ENCODE measurements around the gene MACROD2.

DNA sequence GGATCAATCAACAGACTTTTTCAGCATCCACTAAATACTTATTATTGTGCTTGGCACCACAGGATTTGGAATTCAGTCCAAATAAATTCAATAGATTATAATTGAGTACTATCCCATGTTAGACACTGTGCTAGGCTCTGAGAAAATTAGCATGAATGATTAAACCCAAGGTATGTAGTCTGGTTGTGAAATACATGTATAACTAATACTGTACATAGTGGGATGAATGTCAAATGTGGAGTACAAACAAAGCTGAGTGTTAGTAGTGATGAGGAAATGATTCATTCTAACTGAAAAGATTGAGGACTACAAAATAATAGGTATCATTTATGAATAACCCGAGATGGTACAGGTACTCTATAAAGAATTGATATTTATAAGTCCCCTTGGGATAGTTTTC, 454.0 kb downstream of the MACROD2 start:
- no peak for TF ChIP-seq TCF4 (CRISPR knock-in tag; IDR thresholded peaks at IDR 0.05; ENCODE audit: borderline replicate concordance)
- TF ChIP-seq, protein P1, sequence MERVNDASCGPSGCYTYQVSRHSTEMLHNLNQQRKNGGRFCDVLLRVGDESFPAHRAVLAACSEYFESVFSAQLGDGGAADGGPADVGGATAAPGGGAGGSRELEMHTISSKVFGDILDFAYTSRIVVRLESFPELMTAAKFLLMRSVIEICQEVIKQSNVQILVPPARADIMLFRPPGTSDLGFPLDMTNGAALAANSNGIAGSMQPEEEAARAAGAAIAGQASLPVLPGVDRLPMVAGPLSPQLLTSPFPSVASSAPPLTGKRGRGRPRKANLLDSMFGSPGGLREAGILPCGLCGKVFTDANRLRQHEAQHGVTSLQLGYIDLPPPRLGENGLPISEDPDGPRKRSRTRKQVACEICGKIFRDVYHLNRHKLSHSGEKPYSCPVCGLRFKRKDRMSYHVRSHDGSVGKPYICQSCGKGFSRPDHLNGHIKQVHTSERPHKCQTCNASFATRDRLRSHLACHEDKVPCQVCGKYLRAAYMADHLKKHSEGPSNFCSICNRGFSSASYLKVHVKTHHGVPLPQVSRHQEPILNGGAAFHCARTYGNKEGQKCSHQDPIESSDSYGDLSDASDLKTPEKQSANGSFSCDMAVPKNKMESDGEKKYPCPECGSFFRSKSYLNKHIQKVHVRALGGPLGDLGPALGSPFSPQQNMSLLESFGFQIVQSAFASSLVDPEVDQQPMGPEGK (CRISPR knock-in tag; IDR thresholded peaks at IDR 0.05; ENCODE audit: borderline replicate concordance): no peak
- TF ChIP-seq, protein P2, sequence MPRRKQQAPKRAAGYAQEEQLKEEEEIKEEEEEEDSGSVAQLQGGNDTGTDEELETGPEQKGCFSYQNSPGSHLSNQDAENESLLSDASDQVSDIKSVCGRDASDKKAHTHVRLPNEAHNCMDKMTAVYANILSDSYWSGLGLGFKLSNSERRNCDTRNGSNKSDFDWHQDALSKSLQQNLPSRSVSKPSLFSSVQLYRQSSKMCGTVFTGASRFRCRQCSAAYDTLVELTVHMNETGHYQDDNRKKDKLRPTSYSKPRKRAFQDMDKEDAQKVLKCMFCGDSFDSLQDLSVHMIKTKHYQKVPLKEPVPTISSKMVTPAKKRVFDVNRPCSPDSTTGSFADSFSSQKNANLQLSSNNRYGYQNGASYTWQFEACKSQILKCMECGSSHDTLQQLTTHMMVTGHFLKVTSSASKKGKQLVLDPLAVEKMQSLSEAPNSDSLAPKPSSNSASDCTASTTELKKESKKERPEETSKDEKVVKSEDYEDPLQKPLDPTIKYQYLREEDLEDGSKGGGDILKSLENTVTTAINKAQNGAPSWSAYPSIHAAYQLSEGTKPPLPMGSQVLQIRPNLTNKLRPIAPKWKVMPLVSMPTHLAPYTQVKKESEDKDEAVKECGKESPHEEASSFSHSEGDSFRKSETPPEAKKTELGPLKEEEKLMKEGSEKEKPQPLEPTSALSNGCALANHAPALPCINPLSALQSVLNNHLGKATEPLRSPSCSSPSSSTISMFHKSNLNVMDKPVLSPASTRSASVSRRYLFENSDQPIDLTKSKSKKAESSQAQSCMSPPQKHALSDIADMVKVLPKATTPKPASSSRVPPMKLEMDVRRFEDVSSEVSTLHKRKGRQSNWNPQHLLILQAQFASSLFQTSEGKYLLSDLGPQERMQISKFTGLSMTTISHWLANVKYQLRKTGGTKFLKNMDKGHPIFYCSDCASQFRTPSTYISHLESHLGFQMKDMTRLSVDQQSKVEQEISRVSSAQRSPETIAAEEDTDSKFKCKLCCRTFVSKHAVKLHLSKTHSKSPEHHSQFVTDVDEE (CRISPR knock-in tag; IDR thresholded peaks at IDR 0.05): no peak
- no peak for TF ChIP-seq ARNTL (CRISPR knock-in tag; IDR thresholded peaks at IDR 0.05; ENCODE audit: borderline replicate concordance, low read depth)
- TF ChIP-seq TOX (CRISPR knock-in tag; IDR thresholded peaks at IDR 0.05; ENCODE audit: borderline replicate concordance): no peak
